Measurements from ENCODE around the gene C4A.
A peak's percentile ranks its signal among the peaks of the same experiment; 100 is the strongest.
"Not testable (repeated sequence)": the region's sequence is repeated elsewhere in the genome, so short reads cannot be mapped to it uniquely, and the experiment has no call there.

Gene C4A

DNA sequence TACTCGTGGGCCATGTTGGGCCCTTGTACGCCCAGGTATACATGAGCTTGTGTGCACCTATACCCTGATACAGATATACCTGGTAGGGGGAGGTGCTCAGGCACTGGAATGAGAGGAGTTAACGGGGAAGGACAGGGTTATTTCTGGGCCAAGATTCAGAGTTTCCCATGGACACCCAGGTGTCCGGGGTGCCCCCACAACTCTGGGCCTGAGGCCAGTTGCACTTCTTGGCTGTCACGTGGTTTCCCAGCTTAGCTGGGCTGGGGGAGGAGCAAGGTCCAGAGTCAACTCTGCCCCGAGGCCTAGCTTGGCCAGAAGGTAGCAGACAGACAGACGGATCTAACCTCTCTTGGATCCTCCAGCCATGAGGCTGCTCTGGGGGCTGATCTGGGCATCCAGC, at the start of gene C4A:
Gene C4A (plus strand): TSS at position 314 of the 400 bp plus-strand sequence. CDS start 51 bp downstream, at position 365.
- DNase-seq (ENCODE audit: low spot score): not testable (repeated sequence)

DNA sequence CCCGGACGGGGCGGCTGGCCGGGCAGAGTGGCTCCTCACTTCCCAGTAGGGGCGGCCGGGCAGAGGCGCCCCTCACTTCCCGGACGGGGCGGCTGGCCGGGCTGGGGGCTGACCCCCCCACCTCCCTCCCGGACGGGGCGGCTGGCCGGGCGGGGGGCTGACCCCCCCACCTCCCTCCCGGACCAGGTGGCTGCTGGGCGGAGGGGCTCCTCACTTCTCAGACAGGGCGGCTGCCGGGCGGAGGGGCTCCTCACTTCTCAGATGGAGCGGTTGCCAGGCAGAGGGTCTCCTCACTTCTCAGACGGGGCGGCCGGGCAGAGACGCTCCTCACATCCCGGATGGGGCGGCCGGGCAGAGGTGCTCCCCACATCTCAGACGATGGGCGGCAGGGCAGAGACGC, 49.7 kb upstream of the C4A start:
- DNase-seq (ENCODE audit: low spot score): not testable (repeated sequence)

DNA sequence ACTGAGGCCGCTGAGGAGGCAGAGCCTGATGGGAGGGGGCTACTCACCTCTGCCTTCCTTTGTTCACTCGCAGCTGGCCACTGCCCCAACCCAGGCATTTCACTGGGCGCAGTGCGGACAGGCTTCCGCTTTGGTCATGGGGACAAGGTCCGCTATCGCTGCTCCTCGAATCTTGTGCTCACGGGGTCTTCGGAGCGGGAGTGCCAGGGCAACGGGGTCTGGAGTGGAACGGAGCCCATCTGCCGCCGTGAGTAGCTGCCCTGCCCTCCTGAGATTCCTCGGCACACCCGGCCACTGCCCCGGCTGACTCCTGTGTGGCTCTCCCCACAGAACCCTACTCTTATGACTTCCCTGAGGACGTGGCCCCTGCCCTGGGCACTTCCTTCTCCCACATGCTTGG, 48.3 kb upstream of the C4A start:
- DNase-seq (ENCODE audit: low spot score): no peak

DNA sequence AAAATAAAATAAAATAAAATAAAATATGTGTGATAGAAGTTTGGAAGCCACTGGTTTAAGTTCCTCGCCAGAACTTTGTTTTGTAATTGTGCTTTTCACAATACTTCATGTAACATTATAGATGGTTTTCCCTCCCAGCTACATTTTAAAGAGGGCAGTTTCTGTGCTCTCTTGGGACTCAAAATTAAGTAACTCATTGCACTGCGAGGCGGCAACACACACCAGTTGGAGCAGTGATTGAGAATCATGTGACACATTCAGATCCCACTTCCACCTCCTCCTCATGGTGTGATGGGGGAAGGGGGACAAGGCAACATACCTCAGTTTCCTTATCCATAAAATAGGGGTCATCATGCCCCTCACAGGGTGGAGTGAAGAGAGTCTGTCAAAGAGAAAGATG, 46.8 kb upstream of the C4A start:
- no peak for DNase-seq (ENCODE audit: low spot score)

DNA sequence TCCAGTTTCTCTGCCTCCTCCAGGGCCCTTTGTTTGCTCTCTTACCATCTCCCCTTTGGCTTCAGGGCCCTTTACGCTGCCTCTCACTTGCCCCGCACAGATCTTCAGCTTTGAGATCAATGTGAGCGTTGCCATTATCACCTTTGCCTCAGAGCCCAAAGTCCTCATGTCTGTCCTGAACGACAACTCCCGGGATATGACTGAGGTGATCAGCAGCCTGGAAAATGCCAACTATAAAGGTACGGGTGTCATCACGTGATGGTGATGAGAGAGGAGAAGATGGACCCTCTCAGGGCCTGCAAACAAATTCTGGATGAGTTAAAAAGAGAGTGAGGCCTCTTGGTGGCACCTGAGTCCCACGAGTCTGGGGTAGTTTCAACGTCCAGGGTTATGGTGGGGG, 46.0 kb upstream of the C4A start:
- no peak for DNase-seq (ENCODE audit: low spot score)

DNA sequence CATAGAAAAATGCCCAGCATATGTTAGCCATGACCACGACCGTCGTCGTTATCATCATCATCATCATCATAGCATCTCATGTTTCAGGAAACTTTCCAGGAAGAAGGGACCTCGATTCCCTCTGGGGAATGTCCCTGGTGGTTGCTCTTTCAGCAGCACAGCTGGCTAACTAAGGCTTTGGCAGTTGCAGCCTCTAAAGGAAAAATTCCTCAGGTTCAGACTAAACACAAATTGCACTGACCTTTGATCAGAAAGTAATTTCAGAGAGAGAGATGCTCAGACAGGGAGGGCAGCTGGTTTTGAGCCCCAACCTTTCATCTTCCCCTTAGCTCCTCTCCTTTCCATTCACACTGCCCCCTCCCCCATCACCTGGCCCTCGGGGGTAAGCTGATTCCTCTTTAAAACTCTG, 41.6 kb upstream of the C4A start:
- DNase-seq (ENCODE audit: low spot score): peak; percentile 25

DNA sequence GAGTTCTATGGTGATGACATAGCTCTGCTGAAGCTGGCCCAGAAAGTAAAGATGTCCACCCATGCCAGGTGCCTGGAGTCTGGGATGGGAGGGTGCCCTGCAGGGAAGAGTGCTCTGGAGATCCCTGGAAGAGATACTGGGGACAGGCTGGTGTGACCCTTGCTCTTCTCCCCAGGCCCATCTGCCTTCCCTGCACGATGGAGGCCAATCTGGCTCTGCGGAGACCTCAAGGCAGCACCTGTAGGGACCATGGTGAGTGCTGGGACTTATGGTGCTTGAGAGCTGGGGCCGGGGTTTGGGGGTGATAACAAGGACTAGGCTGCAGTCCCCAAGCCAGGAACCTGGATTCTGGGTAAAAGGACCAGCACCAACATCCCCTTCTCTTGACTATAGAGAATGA, 38.1 kb upstream of the C4A start:
- DNase-seq (ENCODE audit: low spot score): no peak

DNA sequence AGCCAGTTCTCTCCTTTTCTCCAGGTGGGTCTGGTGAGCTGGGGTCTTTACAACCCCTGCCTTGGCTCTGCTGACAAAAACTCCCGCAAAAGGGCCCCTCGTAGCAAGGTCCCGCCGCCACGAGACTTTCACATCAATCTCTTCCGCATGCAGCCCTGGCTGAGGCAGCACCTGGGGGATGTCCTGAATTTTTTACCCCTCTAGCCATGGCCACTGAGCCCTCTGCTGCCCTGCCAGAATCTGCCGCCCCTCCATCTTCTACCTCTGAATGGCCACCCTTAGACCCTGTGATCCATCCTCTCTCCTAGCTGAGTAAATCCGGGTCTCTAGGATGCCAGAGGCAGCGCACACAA, 36.7 kb upstream of the C4A start:
- no peak for DNase-seq (ENCODE audit: low spot score)

DNA sequence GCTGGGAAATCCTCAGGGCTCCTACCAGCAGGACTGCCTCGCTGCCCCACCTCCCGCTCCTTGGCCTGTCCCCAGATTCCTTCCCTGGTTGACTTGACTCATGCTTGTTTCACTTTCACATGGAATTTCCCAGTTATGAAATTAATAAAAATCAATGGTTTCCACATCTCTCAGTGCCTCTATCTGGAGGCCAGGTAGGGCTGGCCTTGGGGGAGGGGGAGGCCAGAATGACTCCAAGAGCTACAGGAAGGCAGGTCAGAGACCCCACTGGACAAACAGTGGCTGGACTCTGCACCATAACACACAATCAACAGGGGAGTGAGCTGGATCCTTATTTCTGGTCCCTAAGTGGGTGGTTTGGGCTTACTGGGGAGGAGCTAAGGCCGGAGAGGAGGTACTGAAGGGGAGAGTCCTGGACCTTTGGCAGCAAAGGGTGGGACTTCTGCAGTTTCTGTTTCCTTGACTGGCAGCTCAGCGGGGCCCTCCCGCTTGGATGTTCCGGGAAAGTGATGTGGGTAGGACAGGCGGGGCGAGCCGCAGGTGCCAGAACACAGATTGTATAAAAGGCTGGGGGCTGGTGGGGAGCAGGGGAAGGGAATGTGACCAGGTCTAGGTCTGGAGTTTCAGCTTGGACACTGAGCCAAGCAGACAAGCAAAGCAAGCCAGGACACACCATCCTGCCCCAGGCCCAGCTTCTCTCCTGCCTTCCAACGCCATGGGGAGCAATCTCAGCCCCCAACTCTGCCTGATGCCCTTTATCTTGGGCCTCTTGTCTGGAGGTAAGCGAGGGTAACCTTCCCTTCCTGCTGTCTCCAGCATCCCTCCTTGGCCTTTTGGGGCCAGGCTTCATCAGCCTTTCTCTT, 36.1 kb upstream of the C4A start, which contains the start of gene CFB:
Gene CFB (plus strand): TSS at position 589 of the 863 bp plus-strand sequence. CDS start 127 bp downstream, at position 716.
- DNase-seq (ENCODE audit: low spot score): peak; percentile 93

DNA sequence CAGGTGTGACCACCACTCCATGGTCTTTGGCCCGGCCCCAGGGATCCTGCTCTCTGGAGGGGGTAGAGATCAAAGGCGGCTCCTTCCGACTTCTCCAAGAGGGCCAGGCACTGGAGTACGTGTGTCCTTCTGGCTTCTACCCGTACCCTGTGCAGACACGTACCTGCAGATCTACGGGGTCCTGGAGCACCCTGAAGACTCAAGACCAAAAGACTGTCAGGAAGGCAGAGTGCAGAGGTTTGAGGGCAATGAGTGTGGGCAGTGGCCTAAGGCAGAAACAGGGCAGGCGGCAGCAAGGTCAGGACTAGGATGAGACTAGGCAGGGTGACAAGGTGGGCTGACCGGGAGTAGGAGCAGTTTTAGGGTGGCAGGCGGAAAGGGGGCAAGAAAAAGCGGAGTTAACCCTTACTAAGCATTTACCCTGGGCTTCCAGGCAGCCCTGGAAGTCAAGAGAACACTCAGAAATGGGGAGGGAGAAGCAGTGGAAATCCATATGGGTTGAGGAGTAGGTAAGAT, 35.4 kb upstream of the C4A start:
- no peak for DNase-seq (ENCODE audit: low spot score)

DNA sequence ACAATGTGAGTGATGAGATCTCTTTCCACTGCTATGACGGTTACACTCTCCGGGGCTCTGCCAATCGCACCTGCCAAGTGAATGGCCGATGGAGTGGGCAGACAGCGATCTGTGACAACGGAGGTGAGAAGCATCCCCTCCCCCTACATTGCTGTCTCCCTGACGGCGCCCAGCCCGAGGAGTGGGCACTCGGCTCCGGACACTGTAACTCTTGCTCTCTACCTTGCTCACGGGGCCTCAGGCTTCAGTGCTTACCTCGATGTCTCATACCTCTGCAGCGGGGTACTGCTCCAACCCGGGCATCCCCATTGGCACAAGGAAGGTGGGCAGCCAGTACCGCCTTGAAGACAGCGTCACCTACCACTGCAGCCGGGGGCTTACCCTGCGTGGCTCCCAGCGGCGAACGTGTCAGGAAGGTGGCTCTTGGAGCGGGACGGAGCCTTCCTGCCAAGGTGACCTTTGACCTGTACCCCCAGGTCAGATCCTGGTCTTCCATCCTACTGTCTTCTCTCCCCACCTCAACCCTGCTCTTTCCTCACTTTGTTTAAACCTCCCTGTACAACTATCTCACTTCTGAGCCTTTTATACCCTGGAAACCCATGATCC, 34.7 kb upstream of the C4A start:
- no peak for DNase-seq (ENCODE audit: low spot score)

DNA sequence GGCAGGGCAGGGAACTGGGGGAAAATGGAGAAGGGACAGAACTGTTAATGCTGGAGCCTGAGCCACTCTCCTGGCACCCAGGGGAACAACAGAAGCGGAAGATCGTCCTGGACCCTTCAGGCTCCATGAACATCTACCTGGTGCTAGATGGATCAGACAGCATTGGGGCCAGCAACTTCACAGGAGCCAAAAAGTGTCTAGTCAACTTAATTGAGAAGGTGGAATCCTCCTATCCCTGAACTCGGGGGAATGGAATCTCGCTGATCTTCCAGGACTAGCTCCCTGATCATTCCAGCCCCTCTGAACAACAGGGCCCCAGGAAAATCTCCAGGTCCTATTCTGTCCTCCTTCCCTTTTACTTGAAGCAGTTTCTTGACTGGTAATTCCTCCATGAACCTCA, 34.0 kb upstream of the C4A start:
- no peak for DNase-seq (ENCODE audit: low spot score)

DNA sequence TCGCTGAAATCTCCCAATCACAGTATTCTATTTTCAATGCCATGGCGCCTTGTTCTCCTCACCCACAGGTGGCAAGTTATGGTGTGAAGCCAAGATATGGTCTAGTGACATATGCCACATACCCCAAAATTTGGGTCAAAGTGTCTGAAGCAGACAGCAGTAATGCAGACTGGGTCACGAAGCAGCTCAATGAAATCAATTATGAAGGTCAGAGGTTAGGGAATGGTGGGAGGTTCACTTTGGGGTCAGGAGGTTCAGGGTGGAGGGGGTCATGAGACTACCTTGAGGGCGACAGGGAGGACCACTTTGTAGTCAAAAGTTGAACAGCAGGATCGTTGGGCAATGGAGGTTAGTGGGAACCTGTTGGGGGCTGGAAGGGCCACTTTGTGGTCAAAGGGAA, 33.6 kb upstream of the C4A start:
- no peak for DNase-seq (ENCODE audit: low spot score)

DNA sequence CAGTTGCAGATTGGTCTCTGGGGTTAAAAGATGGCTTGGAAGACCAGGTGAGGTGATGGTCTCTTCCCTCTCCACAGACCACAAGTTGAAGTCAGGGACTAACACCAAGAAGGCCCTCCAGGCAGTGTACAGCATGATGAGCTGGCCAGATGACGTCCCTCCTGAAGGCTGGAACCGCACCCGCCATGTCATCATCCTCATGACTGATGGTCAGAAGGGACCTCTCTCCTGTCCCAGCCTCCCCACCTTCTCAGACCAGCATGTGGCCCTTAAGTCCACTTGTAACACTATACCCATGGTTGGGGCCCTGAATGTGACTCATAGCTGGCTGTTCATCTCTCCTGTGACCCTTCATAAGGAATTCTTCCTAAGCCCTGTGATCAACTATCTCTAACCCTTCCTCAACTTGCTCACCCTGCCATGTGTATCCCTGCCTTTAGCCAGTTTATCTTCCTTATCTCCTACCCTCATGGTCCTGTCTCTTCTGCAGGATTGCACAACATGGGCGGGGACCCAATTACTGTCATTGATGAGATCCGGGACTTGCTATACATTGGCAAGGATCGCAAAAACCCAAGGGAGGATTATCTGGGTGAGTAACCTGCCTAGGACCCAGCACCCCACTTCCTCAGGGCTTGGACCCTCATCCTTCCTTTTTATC, 33.0 kb upstream of the C4A start:
- peak; percentile 36 for DNase-seq (ENCODE audit: low spot score)

DNA sequence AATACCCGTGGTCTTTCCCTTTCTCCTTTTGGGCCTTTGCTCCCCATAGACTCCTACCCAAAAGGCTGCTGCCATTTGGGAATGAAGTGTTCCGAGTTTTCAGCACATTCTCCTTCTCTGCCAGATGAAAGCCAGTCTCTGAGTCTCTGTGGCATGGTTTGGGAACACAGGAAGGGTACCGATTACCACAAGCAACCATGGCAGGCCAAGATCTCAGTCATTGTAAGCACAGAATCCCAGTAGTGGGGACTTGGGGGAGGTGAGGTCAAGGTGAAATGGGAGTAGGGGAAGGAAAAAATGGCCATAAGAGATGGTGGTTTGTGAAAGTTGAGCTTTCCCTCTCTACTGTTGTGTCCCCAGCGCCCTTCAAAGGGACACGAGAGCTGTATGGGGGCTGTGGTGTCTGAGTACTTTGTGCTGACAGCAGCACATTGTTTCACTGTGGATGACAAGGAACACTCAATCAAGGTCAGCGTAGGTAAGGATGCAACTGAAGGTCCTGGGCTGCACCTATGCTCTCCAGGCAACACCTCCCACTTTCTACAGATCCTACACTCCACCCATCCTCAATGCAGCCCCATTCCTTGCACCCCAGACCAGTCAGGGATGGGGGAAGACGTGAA, 31.8 kb upstream of the C4A start:
- DNase-seq (ENCODE audit: low spot score): no peak

DNA sequence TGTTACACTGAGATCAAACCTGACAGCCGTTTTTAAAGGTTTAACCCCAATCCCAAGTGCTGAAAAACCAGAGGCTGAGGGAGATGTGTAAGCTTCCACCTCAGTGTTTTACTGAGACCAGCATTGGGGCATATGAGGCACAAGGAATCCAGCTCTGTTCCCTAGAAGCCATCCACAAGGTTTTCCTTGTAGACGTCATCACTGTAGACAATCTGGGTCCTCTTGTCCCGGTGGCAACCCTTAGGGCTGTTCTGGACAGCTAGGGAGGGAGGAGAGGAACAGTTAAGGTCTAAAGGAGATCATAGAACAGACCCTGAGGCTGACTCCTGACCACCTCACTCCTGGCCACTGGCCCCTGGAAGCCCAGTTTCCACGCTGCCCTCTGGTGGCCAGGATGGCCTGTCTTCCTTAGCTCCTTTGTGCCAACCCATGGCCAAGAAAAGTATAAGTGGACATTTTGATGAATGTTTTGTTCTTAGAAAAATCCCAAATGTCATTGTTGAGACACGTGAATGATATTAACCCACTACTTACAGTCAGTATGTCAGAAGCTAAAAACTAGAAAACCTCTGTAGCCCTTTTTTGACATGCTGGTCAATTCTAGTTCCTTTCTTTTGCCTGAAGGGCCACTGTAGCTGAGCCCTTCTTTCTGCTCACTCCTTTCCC, 29.6 kb upstream of the C4A start:
- DNase-seq (ENCODE audit: low spot score): peak; percentile 83

DNA sequence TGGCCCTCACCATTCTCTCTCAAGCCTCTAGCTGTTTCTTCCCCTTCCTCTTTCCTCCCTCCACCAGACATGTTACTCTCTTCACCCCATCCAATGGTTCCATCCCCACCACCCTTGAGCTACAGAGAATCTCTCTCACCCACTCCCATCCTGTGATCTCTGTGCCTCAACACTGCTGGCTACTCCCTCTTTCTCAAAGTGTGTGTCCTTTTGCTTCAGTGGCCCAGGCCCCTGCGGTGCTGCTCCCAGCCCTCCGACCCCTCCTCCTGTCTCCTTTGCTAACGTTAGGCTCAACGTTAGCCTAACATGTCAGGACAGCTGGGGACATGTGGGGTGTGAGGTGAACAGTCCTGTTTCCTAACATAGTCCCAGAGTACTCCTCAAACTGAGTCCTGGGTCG, 29.0 kb upstream of the C4A start:
- DNase-seq (ENCODE audit: low spot score): no peak

DNA sequence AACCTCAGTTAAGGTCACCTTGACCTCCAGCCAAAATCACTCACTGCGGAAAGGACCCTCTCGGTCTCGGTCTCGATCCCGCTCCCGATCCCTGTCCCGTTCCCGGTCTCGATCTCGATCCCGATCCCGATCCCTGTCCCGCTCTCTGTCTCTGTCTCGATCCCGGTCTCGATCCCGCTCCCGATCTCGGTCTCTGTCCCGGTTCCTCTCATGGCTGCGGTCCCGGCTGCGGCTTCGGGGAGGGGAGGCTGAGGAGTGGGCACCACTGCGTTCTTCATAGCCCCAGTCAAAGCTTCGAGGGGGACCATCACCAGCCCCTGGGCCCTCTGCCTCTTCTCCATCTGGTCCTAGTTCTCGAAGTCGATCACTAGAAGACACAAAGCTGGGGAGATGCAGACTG, 27.3 kb upstream of the C4A start:
- no peak for DNase-seq (ENCODE audit: low spot score)

DNA sequence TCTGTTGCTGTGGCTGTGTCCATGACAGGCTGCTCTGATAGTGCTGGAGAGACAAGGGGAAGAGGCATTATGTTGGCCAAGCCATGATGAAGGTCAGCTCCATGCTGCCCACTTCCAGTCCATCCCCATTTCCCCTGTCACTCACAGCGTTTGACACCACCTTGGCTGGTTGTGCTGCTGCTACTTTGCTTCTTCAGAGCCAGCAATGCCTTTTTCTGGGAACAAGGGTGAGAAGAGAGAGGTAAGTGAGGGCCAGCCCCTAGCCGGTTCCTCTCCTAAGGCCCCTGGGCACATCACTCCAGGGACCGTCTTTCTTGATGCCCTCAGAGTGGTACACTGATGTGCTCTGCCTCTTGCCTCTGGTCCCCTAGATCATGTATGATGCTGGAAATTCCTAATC, 25.1 kb upstream of the C4A start:
- no peak for DNase-seq (ENCODE audit: low spot score)

DNA sequence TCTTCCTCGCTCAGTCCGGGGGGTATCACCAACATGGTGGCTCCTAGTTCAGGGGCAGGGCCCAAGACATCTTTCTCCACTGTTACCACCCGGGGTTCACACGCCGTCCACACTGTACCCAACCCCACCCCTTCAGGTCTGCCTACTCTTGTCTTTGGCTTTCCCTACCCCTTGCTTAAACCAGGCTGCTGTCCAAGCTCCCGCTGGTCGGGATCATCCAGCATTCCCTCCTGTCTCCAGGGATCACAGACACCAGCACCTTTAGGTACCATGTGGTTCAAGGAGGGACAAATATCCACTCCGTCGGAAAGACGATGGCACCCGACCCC, 23.5 kb upstream of the C4A start:
- DNase-seq (ENCODE audit: low spot score): no peak

DNA sequence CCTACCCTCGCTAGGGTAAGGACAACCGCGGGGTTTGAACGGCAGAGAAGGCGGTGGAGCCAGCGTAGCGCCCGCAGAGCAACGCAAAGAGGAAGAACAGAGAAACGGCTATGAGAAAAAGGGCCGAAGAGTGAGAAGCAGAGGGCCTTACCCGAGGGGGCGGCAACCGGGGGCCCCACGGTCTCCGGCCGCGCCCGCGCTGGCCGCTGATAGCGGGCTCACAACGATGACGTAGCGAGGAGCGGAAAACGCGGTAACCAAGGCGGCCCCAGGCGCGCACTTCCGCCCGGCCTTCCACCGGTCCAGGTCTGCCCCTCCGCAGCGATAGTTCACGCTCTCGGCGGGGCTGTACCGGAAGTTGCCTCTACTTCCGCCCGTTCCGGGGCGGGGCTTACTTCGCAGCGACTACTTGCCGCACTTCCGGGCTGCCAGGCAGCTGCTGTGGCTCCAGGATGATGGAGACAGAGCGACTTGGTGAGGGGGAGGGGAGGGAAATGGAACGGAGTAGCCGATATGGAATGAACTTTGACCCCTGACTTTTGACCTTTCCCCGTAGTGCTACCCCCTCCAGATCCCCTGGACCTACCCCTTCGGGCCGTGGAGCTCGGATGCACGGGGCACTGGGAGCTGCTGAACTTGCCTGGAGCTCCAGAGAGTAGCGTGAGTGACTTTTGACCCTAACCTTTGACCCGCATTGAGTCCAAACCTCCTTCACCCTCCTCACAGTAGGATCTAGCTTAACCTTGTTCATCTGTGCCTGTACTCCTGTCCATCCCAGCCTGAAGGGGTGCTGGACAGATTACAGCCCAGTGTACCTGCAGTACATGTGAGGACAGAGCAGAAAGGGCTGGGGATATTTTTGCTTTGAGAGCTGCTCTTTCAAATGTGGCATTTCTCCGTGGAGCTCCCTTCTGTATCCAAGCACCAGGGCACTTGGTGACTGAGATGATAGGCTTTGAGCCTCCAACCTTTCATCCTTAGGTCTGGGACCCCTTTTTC, 22.8 kb upstream of the C4A start, which contains the start of the genes NELFE and SKIC2:
Gene NELFE (minus strand): TSS at position 231 of the 999 bp plus-strand sequence. CDS start 525 bp downstream, outside the sequence.
Gene SKIC2 (plus strand): TSS at position 435 of the 999 bp plus-strand sequence. CDS start 18 bp downstream, at position 453.
- DNase-seq (ENCODE audit: low spot score): peak; percentile 99
